Astrocyte of the cerebellum (primary cell): Measurements from ENCODE around the gene SLC25A42.
"Not testable (repeated sequence)": the region's sequence is repeated elsewhere in the genome, so short reads cannot be mapped to it uniquely, and the experiment has no call there.

ENCODE experiments used
- DNase-seq: peaks from one replicate; pipeline ENCODE4 v3.0.0-alpha.2; 2011; ENCODE audit warnings: low read depth
- H3K4me3 ChIP-seq: 2 replicates; pipeline ENCODE4 v1.5.1; 2011; ENCODE audit warnings: mild to moderate bottlenecking, low read depth, low read length, moderate library complexity
- in situ Hi-C: cut with HindIII; loops from 2 replicates; pipeline ENCODE4 v1.10.0; 2017; ENCODE audit warnings: low sequenced_read_pairs
- TF ChIP-seq, protein P1 (sequence below): IDR thresholded peaks from 2 replicates; pipeline ENCODE4 v1.5.1; 2012; ENCODE audit warnings: low read length, low read depth, moderate library complexity, mild to moderate bottlenecking; ENCODE audit errors: missing control alignments

SLC25A42 gene, protein sequence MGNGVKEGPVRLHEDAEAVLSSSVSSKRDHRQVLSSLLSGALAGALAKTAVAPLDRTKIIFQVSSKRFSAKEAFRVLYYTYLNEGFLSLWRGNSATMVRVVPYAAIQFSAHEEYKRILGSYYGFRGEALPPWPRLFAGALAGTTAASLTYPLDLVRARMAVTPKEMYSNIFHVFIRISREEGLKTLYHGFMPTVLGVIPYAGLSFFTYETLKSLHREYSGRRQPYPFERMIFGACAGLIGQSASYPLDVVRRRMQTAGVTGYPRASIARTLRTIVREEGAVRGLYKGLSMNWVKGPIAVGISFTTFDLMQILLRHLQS

DNA sequence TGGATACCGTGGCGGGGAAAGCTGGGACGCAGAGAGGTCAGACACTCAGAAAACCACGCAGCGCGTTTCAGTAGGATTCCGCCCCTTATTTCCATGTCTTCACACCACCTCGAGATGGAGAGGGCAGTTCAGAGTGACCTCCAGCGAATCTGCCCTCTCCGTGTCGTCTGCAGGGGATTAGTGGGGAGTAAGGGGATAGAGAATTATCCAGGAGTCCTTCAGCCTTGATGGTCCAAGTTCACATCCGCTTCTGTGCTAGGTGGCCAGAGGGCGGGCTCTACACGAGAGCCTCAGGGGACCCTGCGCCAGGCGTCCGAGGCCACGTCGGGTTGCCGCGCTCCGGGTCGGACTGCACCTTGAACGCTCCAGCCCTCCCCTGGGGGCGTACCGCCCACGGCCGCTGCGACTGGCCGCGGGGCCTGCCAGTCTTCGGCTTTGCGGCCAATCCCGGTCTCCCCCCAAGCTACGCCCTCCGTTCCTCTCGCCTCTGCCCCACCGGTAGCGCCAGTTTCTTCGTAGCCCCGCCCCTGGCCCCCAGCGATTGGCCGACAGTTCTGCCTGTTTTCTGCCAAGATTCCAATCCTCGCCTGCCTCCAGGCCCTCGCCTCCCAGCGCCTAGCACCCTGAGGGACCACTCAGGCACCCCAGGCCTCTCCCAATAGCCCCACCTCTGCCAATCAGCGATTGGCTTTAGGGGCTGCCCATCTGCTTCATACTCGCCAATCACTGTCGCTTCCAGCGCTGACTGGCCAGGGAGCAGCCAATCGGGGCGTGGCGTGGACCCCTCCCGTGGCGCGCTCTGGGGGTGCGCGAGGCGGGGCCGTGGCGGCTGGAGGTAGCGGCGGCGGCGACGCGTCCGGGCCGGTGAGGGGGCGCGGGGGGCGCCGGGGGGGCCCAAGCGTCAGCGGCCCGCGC is at the start of gene SLC25A42:
SLC25A42 (plus strand) TSS at position 812 of the 915 bp plus-strand sequence. CDS start 32,131 bp downstream, outside the sequence.
- in situ Hi-C loops: no loop called here
- TF ChIP-seq, protein P1, sequence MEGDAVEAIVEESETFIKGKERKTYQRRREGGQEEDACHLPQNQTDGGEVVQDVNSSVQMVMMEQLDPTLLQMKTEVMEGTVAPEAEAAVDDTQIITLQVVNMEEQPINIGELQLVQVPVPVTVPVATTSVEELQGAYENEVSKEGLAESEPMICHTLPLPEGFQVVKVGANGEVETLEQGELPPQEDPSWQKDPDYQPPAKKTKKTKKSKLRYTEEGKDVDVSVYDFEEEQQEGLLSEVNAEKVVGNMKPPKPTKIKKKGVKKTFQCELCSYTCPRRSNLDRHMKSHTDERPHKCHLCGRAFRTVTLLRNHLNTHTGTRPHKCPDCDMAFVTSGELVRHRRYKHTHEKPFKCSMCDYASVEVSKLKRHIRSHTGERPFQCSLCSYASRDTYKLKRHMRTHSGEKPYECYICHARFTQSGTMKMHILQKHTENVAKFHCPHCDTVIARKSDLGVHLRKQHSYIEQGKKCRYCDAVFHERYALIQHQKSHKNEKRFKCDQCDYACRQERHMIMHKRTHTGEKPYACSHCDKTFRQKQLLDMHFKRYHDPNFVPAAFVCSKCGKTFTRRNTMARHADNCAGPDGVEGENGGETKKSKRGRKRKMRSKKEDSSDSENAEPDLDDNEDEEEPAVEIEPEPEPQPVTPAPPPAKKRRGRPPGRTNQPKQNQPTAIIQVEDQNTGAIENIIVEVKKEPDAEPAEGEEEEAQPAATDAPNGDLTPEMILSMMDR: no peak
- peak within 1 kb of the TSS; percentile 71 for H3K4me3 ChIP-seq
- peak; percentile 99 for DNase-seq

DNA sequence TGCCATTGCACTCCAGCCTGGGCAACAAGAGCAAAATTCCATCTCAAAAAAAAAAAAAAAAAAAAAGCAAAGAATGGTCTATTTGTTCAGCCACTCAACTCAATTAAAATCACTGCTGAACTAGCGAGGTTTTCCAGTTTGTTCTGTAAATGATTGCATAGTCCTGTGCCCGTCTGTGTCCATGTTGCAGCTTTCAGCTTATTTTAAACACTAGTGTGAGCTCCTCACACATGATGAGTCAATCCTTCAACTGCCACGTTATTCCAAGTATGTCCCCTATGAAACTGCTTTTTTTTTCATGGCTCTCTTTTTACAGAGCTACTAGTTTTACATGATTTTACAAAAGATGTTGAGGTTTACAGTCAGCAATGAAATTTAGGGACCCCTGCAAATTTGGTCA is 42.7 kb upstream of the SLC25A42 start:
- in situ Hi-C loops: no loop called here
- DNase-seq: no peak

DNA sequence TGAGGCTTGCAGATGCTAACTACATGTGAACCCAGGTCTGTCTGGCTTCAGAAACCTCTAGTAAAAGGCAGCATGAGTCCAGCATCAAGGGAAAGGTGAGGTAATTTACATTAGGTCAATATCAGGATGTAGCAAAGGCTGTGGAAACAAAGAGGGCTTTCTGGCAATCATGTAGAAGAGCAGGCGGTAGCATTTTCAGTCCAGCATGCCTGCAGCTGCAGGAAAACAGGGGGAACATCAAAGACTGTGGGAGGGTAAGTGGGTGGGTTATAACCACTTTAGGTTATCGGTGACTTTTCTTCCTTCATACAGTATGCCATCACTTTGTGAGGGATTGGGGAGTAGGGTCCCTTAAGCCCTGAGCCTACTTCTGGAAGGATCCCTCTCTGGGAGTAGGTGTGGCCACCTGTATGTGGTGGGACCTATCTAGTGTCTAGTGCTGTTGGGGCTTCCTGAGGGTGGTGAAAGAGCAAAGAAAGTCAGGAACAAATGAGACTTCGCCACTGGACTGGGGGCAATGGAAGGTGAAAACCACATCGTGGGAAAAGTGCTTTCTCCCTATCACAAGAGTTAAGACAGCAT is 41.3 kb upstream of the SLC25A42 start:
- DNase-seq: no peak
- in situ Hi-C loops: no loop called here
- no peak overlapping the region for H3K4me3 ChIP-seq
- TF ChIP-seq, protein P1: no peak

More for the DNA sequence above, 42.7 kb upstream of the SLC25A42 start:
- TF ChIP-seq, protein P1: no peak
- H3K4me3 ChIP-seq: no peak overlapping the region

DNA sequence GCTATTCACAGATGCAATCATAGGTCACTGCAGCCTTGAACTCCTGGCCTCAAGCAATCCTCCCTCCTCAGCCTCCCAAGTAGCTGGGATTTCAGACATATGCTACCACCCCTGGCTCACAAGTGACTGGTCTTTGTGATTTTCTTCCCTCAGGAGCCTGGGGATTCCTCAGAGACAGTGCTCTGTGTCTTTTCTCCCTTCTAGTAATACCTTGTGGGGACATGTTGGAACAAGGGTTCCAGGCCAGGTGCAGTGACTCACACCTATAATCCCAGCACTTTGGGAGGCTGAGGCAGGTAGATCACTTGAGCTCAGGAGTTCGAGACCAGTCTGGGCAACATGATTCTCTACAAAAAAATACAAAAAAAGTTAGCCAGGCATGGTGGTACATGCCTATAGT is 40.4 kb upstream of the SLC25A42 start:
- not testable (repeated sequence) for DNase-seq, H3K4me3 ChIP-seq

DNA sequence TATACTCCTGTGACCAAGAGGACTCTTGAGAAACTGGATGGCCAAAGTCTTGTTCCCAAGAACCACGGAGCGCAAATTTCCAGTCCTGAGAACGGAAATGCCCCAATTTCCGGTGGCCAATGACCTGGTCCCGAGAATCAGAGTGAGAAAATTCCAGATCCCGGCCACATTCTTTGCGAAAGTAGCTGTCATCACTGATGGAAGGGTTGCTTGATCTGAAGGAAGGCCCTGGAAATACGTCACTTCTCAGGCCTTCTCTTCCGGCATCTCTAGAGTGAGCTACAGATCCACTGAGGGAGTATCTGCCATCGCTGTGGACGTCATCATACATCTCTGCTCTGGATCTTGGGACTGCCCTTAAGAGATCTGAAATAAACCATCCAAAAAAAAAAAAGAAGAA is 37.9 kb upstream of the SLC25A42 start:
- H3K4me3 ChIP-seq: no peak overlapping the region
- no peak for DNase-seq
- in situ Hi-C loops: no loop called here
- TF ChIP-seq, protein P1: no peak

More for the DNA sequence above, 40.4 kb upstream of the SLC25A42 start:
- in situ Hi-C loops: not testable (repeated sequence)

DNA sequence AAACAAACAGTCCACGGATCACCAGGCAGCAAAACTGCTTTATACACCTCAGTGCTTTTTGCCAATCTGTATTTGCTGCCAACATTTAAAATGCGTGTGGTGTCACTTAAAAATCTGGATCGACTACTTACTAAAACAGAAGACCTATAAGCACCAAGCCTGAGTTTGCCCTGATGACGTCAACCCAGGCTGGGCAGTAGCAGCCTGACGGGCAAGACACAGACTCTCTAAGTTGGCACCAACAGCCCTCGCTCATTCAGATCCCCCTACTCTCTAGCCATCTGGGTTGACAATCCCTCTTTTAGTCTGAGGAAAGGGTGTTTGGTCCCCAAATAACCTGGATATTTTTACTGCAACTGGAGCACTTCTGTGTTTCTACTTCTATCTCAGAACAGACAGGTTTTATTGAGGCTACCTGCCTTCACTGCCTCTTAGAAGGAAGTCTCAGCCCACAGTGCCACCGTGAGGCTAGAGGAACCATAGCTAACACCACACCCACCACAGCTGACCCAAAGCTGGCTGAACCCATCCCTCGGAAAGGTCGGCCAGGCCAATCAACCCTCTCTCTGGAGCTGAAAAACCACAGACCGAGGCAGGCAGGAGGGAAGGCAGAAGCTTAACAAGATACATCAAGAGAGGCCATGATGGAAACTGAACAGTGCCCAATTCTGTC is 37.4 kb upstream of the SLC25A42 start:
- TF ChIP-seq, protein P1: peak; percentile 15
- in situ Hi-C loops: no loop called here
- no peak overlapping the region for H3K4me3 ChIP-seq
- no peak for DNase-seq
